ENCODE data around the gene PMAIP1. TPM values are rescaled to one million over a fixed set of nuclear protein-coding genes. Genes with fewer than 3 reads are reported as not detected.
"Not testable (repeated sequence)": the region's sequence is repeated elsewhere in the genome, so short reads cannot be mapped to it uniquely, and the experiment has no call there.

The PMAIP1 gene
- total RNA-seq: 62.5 and 75.1 TPM in 2 replicates
- polyA plus RNA-seq (2012): 10.3 TPM

DNA sequence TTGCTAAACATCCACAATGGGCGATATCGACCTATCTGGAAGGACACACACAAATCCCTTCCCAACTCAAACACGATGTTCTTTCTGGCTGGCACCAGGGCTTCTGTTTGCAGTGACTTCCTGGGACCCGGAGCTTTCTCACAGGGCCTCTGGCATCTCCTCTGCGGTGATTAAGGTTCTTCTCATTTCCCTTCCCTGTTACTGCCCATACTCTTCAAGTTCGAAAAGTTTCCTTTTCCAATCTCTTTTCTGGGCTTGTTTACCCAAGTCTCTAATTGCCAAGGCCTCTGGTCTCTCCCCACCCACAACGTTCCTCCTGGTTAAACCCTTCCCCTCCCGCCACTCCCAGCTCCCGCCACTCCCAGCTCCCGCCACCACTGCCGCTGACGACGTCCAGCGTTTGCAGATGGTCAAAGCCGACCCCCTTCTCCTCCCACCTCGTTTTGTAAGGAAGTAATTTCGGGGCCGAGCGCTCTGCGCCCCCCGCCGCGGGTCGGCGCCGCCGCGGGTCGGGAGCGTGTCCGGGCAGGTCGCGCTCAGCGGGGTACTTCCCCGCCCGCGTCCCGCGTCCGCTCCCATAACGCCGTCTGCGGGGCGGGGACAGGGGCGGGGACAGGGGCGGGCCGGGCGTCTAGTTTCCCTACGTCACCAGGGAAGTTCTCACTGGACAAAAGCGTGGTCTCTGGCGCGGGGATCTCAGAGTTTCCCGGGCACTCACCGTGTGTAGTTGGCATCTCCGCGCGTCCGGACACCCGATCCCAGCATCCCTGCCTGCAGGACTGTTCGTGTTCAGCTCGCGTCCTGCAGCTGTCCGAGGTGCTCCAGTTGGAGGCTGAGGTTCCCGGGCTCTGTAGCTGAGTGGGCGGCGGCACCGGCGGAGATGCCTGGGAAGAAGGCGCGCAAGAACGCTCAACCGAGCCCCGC lies at the start of gene PMAIP1:
TSS of gene PMAIP1 (plus strand) at position 699 of the 924 bp plus-strand sequence. CDS start at position 881, 182 bp downstream.
- DNase-seq (ENCODE audit: low read depth): peak; percentile 98

DNA sequence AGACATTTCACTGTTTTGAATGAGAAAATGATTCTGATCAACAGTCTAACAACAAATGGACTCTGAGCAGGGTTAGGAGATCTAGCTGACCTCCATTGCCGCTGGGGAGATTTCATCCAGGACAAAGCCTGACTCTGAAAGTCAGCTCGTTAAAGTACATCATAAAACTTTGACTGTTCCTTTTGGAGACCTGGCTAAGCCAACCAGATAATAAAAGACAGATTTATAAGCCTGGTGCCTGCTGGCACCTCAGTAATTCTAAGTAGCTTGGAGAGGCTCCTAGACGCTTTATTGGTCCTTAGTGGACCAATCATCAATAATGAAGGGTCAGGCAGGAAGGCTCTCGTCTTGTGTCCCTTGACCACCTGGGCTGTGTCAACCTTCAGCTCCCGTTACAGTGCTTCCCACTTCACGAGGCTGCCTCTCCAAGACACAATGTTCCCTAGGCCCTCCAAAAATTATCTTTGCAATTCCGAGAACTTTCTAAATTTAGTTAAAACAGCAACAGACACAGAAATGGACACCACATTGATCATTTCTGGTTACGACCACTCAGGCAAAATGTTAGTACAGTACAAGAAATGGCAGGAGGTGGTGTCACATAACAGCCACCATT lies 47.9 kb upstream of the PMAIP1 start:
- no peak for DNase-seq (ENCODE audit: low read depth)

DNA sequence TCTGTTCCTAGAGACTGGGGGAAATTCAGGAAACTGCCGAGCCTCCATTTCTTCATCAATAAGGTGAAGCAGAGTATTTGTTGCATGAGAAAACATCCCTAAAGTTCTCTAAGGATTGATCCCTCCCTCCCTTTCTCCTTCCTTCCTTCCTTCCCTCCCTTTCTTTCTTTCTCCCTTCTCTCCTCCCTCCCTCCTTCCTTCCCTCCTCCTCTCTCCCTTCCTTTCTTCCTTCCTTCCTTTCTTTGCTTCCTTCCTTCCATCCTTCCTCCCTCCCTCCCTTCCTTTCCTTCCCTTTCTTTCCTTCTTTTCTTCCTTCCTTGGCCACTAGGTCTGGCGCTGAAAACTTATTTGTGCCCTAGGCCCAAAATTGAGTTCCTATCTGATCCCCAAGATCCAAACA lies 47.2 kb upstream of the PMAIP1 start:
- DNase-seq (ENCODE audit: low read depth): no peak

DNA sequence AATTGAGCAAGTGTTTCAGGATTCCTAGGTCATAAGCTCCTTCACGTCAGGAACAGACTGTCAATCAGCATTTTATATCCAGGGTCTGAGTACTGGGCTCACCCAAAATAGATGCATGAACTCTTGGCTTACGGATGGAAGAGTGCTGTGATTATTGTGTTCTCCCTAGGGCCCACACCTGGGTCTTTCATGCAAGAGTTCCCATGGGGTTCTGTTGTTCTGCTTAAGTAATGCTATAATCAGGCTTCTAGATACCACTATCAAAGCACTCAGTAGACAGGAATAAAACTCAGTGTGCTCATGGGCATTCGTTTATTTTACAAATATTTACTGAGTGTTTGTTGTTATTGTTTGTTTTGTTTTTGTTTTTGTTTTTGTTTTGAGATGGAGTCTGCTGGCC lies 46.4 kb upstream of the PMAIP1 start:
- no peak for DNase-seq (ENCODE audit: low read depth)

DNA sequence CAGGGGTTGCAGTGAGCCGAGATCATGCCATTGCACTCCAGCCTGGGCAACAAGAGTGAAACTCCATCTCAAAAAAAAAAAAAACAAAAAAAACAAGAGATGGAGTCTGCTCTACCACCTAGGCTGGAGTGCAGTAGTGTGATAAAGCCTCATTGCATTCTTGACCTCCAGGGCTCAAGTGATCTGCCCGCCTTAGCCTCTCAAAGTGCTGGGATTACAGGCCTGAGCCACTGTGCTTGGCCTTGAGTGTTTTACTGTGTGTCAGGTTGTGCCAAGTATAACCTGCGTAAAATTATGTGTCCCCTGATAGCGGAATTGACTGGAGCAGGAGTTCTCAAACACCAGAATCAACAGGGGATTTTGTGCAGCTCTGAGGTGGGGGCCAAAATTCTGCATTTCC lies 45.8 kb upstream of the PMAIP1 start:
- DNase-seq (ENCODE audit: low read depth): not testable (repeated sequence)

DNA sequence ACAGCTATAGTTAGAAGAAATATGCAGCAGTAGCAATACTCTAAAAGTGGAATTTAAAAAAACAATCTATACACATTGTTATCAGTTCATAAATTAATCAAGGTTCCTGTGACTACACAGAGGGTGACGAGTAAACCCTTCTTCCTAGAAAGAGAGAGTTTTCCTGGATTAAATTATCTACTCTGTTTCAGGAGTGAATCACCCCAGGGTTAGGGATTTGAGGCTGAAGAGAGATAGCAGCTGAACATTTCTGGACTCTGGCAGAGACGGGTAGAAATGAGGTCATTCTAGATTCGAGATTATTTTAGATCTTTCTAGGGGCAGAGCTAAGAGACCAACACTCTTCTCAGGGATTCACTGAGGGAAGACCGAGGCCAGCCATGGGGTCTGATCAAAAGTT lies 38.8 kb upstream of the PMAIP1 start:
- peak; percentile 76 for DNase-seq (ENCODE audit: low read depth)

DNA sequence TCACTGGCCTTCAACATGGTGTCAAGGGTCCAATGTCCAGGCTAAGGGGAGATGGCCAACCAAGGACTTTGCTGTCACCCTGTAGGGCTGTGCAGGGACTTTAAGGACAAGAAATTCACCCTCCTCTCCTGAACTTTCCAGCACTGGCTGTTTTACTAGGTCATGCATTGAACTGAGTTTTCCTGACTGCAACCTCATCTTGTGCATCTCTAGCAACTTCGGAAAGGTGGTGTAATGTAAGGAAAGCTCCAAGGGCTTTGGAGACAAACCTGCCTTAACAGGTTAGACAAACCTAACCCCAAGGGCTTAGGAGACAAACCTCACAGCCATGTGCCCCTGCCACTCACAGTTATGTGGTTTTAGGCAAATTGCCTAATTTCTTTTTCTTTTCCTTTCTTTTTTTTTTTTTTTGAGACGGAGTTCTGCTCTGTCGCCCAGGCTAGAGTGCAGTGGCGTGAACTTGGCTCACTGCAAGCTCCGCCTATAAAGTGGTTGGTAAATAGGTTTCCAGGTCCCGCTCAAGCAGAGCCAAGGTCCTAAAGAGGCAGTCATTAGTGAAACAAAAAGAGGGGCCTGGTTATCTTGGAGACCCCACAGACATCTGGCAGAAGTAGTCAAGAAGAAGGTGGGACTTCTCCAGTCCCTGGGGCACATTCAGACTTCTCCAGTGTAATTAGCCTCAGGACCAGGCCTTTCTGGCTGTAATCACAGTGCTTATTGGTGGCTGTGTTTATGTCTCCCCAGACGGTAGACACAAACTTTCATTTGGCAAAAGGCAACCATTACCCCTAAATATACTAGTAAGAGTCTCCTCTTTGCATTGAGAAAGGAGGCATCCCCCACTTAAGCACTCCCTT lies 37.6 kb upstream of the PMAIP1 start:
- DNase-seq (ENCODE audit: low read depth): peak; percentile 19

DNA sequence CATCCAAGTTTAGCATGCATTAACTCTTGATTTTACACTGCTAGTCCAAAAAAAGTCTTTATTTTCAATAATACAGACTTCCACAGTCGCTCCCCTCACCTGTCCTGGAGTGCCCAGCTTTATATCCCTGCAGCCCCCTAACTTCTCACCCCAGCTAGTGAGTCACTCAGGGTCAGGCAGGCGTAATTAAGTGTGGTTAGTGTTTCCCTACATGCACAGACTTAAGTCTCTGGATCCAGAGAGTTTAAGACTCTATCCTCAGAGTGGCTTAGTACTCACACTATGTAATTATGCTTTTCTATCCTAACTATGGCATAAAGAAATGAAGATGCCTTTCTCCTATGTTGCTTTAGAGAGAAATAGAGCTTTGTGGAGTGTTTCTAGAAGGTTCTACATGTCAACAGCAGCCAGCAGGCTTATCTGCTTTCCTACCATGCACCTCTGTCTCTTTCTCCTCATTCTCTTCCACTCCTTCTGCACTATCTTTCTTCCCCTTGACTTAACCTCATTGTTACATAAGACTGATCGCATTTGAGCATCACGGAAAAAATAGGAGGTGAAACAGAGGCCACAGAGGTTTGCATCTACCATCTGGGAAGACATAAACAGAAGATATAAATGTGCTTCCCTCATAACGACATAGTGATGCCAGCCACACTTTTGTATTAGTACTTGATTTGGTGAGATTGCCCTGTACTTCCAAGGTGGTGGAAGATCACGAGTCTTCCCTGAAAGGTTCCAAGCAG lies 34.4 kb upstream of the PMAIP1 start:
- no peak for DNase-seq (ENCODE audit: low read depth)

DNA sequence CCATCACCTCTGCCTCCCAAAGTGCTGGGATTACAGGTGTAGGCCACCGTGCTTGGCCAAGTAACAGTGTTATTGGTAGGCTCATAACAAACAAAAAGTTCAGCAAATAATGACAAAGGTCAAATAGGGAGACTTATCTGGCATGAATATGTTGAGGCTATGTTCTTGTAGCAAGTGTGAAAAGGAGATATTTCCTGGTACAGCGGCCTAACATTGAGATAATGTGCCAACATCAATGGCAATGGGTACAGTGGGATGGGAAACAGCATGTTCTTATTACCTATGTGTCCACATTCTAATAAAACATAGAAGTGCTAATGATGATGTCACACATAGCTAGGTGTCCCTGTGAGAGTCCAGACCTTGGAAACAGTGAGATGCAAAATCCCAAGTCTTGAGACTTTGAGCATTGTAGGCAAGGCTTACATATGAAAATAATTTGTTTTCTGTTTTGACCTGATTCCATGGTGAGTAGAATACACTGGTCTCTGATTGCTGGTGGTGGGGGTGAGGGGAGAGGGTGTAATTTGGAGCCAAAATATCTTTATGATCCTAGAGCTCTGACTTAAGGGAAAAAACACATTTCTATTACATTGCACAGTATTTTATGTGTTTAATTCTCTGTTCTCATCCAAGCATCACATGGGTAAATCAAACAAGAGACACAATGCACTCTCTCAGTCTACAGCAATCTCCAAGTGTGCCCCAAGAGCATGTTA lies 33.1 kb upstream of the PMAIP1 start:
- DNase-seq (ENCODE audit: low read depth): no peak

DNA sequence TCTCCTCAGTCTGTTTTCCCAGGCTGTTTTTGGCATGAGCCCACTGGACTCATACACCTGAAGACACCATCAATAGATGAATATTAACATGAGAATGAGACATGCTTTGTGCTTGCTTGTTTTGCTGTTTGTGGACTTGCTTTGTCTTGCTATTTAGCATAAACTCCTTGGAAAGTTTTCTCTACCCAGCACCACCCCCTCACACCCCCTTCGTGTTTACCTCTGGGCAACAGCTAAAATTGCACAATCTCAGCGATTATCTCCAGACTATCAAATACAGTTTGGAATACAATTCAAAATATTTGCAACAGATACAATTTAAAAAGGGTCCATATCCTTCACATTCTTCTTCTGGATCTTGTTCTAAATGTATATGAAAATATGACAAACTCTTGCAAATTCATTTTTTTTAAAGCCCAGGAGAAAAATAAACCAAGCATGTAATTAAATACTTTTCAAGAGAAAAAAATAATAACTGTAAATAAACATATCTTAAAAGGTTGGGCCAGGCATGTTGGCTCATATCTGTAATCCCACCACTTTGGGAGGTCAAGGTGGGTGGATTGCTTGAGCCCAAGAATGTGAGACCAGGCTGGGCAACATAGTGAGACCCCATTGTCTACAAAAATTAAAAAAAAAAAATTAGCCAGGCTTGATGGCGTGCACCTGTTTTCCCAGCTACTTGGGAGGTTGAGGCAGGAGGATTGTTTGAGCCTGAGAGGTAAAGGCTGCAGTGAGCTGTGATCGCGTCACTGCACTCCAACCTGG lies 32.3 kb upstream of the PMAIP1 start:
- DNase-seq (ENCODE audit: low read depth): no peak

DNA sequence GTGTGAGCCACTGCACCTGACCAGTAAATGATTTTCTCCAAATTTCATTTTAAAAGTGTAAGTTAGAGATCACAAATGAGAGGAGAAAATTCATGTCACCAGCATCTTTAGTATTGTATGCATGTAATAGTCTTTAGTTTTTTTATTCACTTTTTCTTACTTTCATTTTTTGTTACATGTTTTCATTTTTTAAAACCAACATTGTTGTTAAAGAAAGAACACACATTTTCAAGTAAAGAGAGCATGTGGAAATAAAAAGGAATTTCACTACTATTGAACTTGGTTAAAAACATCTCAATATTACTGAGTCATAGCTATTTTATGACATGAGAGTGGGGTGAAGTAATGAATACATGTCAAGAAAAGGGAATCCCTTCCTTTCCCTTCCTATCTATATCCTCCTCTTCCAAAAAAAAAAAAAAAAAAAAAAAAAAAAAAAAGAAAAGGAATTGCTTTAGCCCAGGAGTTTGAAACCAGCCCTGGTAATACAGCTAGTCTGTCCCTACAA lies 29.1 kb upstream of the PMAIP1 start:
- no peak for DNase-seq (ENCODE audit: low read depth)

DNA sequence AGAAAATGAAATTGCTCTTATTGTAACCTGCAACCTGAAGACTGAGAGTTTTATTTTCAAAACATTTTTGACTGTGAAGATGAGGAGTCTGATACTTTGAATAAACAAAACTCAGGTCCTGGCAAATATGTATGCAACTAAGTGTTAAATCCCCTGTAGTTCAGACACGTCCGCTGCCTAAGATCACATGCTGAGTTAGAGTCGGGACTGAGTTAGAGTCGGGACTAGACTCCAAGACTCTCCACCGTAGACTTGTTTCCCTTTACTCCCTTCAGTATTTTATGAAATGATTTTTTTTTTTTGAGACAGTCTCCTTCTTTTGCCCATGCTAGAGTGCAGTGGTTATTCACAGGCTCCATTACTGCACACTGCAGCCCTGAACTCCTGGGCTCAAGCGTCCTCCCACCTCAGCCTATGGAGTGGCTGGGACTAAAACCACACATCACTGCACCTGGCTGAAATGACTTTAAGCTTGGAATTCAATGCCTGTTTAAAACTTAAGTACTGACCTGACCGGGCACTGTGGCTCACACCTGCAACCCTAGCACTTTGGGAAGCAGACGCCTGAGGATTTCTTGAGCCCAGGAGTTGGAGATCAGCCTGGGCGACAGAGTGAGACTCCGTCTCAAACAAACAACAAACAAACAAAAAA lies 28.0 kb upstream of the PMAIP1 start:
- DNase-seq (ENCODE audit: low read depth): no peak

DNA sequence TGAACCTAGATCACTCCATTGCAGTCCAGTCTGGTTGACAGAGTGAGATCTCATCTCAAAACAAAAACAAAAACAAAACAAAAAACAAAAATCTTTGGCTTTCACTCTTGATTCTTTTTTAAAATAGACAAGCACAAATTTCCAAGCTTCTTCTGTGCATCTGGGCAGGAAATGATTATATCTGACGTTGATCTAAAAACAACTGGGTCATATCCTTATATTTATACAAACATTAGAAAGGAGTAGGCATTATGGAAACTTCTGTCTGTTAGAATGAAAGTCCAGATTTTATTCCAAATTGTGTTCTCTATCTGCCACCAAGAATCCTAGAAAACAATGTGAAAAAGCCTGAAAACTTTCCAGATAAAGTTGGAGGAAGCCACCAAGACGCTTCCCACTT lies 26.2 kb upstream of the PMAIP1 start:
- no peak for DNase-seq (ENCODE audit: low read depth)

DNA sequence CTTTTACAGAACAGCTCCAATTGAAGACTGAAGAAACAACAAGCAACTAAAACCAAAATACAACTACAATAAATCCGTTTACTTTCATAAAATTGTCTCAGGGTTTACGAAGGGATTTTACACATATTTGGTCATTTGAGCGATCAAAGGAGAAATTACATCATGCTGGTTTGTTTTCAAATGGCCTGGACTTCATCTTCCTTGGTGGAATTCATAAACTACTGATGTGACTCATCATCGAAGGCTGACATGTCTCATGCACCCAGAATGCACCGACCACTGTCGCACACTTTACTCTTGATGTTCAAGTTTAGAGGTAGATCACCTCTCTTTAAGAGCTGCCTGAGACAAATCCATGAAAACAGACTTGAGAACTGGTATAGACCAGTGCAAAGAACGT lies 25.6 kb upstream of the PMAIP1 start:
- peak; percentile 38 for DNase-seq (ENCODE audit: low read depth)

DNA sequence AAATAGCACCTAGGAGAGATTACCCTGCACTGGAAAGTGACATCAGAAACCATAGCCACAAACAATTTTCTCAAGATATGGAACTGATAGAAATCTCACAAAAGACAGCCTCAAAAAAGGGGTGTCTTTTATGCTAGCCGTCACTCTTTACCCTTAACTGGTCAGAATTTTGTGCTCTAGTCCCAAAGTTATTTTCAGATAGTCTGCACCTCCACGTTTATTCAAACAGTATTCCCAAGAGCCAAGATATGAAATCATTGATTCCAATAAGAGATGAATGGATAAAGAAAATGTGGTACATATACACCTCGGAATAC lies 23.5 kb upstream of the PMAIP1 start:
- DNase-seq (ENCODE audit: low read depth): no peak

DNA sequence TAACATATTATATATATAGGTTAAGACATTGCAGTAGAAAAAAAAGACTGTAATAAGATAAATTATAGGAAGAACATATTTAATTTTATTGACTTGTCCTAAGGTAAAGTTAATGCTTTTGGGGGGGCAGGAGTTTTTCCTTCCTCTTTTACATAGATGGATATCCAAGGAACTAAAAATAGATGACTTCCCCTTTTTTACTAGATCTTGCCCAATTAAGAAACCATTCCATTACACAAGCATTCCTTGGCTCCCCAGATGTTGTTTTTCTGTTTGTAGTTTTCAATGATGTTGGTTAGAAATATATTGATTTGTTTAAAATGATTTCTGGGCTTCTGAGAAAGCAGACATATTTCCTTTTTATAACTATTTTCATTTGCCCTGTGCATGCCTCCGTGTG lies 22.4 kb upstream of the PMAIP1 start:
- DNase-seq (ENCODE audit: low read depth): no peak

DNA sequence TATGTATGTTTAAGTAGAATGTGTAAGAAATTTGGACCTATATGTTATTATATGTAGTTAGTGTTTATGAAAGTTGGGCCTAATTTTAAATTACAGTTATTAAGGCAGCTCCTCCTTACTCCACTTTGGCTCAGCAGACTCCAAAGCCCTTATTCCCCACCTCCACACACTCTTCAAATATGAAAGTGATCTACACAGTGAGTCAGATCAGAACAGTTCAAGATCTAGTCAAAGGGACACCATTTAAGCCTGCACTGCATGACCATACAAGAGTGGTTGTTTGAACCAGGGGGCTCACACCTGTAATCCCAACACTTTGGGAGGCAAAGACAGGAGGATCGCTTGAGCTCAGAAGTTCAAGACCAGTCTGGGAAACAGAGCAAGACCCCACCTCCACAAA lies 21.2 kb upstream of the PMAIP1 start:
- no peak for DNase-seq (ENCODE audit: low read depth)

DNA sequence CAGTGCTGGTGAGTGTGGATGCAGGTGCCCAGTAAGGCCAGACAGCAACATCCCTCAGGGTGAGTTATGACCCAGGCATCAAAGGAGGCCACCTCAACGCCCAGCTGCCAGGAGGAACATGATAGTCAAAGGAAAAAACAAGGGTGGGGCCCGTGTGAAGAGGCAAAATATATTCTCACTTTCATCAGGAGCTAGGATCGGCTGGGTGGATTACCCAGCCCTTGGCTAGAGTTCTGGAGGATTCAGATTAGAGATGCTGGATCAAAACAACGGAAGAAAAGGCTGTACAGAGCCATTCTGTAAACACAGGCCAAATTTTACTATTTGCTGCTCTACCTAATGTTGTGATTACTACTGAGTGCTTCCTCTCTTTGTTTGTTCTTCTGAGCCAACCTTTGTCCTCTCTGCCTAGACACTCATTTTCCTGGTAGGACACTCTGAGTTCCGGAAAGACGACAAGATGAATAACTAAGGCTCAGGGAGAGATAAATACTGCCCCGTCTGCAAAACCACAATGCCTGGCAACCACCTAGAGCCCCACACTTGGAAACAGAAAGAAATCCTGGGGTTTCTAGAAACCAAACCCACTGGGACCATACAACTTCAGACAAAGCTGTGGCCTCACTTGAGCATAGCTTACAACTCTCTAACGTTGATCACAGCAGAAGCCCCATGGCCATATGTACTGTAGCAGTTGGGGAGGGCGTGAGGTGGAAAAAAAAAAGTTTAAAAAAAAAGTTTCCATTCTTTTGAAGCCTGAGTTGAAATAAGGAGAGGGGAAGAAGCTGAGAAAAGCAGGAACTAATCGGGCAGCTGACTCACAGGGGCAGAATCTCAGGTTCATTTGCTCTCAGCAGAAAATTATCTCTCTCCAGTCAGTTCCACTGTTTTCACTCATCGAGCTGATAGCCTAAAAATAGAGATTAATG lies 17.8 kb upstream of the PMAIP1 start:
- peak; percentile 60 for DNase-seq (ENCODE audit: low read depth)
